Measurements from ENCODE around the gene WDFY4.
A peak's percentile ranks its signal among the peaks of the same experiment; 100 is the strongest.

Gene WDFY4

GRCh38 chr10:48682265-48682664 is 2.4 kb upstream of the WDFY4 start:
- no peak for DNase-seq (ENCODE audit: insufficient read length, low spot score)
- TF ChIP-seq SPI1 (IDR thresholded peaks at IDR 0.05; ENCODE audit: low read depth, low read length) (no peak), POLR2AphosphoS5 (IDR thresholded peaks at IDR 0.05; ENCODE audit: low read depth, low read length) (no peak), TAF1 (IDR thresholded peaks at IDR 0.05; ENCODE audit: low read depth, low read length) (no peak), PAX5 (IDR thresholded peaks at IDR 0.05; ENCODE audit: insufficient read depth, low read length, severe bottlenecking) (no peak), POLR2A (IDR thresholded peaks at IDR 0.05; ENCODE audit: low read depth, low read length) (no peak), POU2F2 (IDR thresholded peaks at IDR 0.05; ENCODE audit: low read depth, low read length) (no peak)
- no peak for FAIRE-seq

GRCh38 chr10:48683424-48683823 is 1.2 kb upstream of the WDFY4 start:
- FAIRE-seq (peak; percentile 54), DNase-seq (ENCODE audit: insufficient read length, low spot score) (no peak)
- TF ChIP-seq SPI1 (IDR thresholded peaks at IDR 0.05; ENCODE audit: low read depth, low read length) = no peak
- TF ChIP-seq POLR2A (IDR thresholded peaks at IDR 0.05; ENCODE audit: low read depth, low read length) = no peak
- TF ChIP-seq POLR2AphosphoS5 (IDR thresholded peaks at IDR 0.05; ENCODE audit: low read depth, low read length) = no peak
- TF ChIP-seq PAX5 (IDR thresholded peaks at IDR 0.05; ENCODE audit: insufficient read depth, low read length, severe bottlenecking) = no peak
- no peak for TF ChIP-seq POU2F2 (IDR thresholded peaks at IDR 0.05; ENCODE audit: low read depth, low read length)
- no peak for TF ChIP-seq TAF1 (IDR thresholded peaks at IDR 0.05; ENCODE audit: low read depth, low read length)

GRCh38 chr10:48683868-48684267 is 805 bp upstream of the WDFY4 start:
- FAIRE-seq (peak; percentile 99), DNase-seq (ENCODE audit: insufficient read length, low spot score) (no peak)
- TF ChIP-seq TAF1 (IDR thresholded peaks at IDR 0.05; ENCODE audit: low read depth, low read length) (no peak), PAX5 (IDR thresholded peaks at IDR 0.05; ENCODE audit: insufficient read depth, low read length, severe bottlenecking) (peak; percentile 94), POU2F2 (IDR thresholded peaks at IDR 0.05; ENCODE audit: low read depth, low read length) (no peak)

GRCh38 chr10:48684463-48684791 is 246 bp upstream of the WDFY4 start:
- no peak for TF ChIP-seq POLR2AphosphoS5 (IDR thresholded peaks at IDR 0.05; ENCODE audit: low read depth, low read length)
- TF ChIP-seq POU2F2 (IDR thresholded peaks at IDR 0.05; ENCODE audit: low read depth, low read length) = peak; percentile 35; the same call in 1 of the 2 replicates
- FAIRE-seq = no peak
- DNase-seq (ENCODE audit: insufficient read length, low spot score) = no peak

- DNase-seq (ENCODE audit: insufficient read length, low spot score) (no peak), FAIRE-seq (peak; percentile 52)
- TF ChIP-seq TAF1 (IDR thresholded peaks at IDR 0.05; ENCODE audit: low read depth, low read length) (no peak), SPI1 (IDR thresholded peaks at IDR 0.05; ENCODE audit: low read depth, low read length) (no peak), POLR2AphosphoS5 (IDR thresholded peaks at IDR 0.05; ENCODE audit: low read depth, low read length) (no peak), POU2F2 (IDR thresholded peaks at IDR 0.05; ENCODE audit: low read depth, low read length) (no peak), POLR2A (IDR thresholded peaks at IDR 0.05; ENCODE audit: low read depth, low read length) (no peak), PAX5 (IDR thresholded peaks at IDR 0.05; ENCODE audit: insufficient read depth, low read length, severe bottlenecking) (no peak)
Observed at GRCh38 chr10:48685731-48686130, 1.1 kb downstream of the WDFY4 start.

GRCh38 chr10:48690791-48691660 is 6.4 kb downstream of the WDFY4 start:
- DNase-seq (ENCODE audit: insufficient read length, low spot score) = no peak
- no peak for TF ChIP-seq SPI1 (IDR thresholded peaks at IDR 0.05; ENCODE audit: low read depth, low read length)
- TF ChIP-seq PAX5 (IDR thresholded peaks at IDR 0.05; ENCODE audit: insufficient read depth, low read length, severe bottlenecking) = no peak
- no peak; the same call in 1 of the 2 replicates for TF ChIP-seq POLR2A (IDR thresholded peaks at IDR 0.05; ENCODE audit: low read depth, low read length)
- no peak for TF ChIP-seq POU2F2 (IDR thresholded peaks at IDR 0.05; ENCODE audit: low read depth, low read length)
- no peak for TF ChIP-seq POLR2AphosphoS5 (IDR thresholded peaks at IDR 0.05; ENCODE audit: low read depth, low read length)
- TF ChIP-seq TAF1 (IDR thresholded peaks at IDR 0.05; ENCODE audit: low read depth, low read length) = no peak
- FAIRE-seq = no peak

GRCh38 chr10:48691812-48692528 is 7.3 kb downstream of the WDFY4 start:
- DNase-seq (ENCODE audit: insufficient read length, low spot score) (no peak), FAIRE-seq (no peak)
- TF ChIP-seq POU2F2 (IDR thresholded peaks at IDR 0.05; ENCODE audit: low read depth, low read length) (no peak), PAX5 (IDR thresholded peaks at IDR 0.05; ENCODE audit: insufficient read depth, low read length, severe bottlenecking) (no peak), TAF1 (IDR thresholded peaks at IDR 0.05; ENCODE audit: low read depth, low read length) (no peak), POLR2A (IDR thresholded peaks at IDR 0.05; ENCODE audit: low read depth, low read length) (no peak), SPI1 (IDR thresholded peaks at IDR 0.05; ENCODE audit: low read depth, low read length) (no peak), POLR2AphosphoS5 (IDR thresholded peaks at IDR 0.05; ENCODE audit: low read depth, low read length) (no peak)

- no peak for DNase-seq (ENCODE audit: insufficient read length, low spot score)
- no peak for FAIRE-seq
- no peak for TF ChIP-seq POU2F2 (IDR thresholded peaks at IDR 0.05; ENCODE audit: low read depth, low read length)
- TF ChIP-seq POLR2A (IDR thresholded peaks at IDR 0.05; ENCODE audit: low read depth, low read length) = no peak
- TF ChIP-seq SPI1 (IDR thresholded peaks at IDR 0.05; ENCODE audit: low read depth, low read length) = no peak
- no peak for TF ChIP-seq TAF1 (IDR thresholded peaks at IDR 0.05; ENCODE audit: low read depth, low read length)
- TF ChIP-seq PAX5 (IDR thresholded peaks at IDR 0.05; ENCODE audit: insufficient read depth, low read length, severe bottlenecking) = no peak
- TF ChIP-seq POLR2AphosphoS5 (IDR thresholded peaks at IDR 0.05; ENCODE audit: low read depth, low read length) = no peak
Observed at GRCh38 chr10:48692748-48693147, 8.1 kb downstream of the WDFY4 start.

- FAIRE-seq (no peak), DNase-seq (ENCODE audit: insufficient read length, low spot score) (no peak)
- TF ChIP-seq SPI1 (IDR thresholded peaks at IDR 0.05; ENCODE audit: low read depth, low read length) (no peak), TAF1 (IDR thresholded peaks at IDR 0.05; ENCODE audit: low read depth, low read length) (no peak), PAX5 (IDR thresholded peaks at IDR 0.05; ENCODE audit: insufficient read depth, low read length, severe bottlenecking) (no peak), POU2F2 (IDR thresholded peaks at IDR 0.05; ENCODE audit: low read depth, low read length) (no peak), POLR2A (IDR thresholded peaks at IDR 0.05; ENCODE audit: low read depth, low read length) (no peak), POLR2AphosphoS5 (IDR thresholded peaks at IDR 0.05; ENCODE audit: low read depth, low read length) (no peak)
Observed at GRCh38 chr10:48693206-48693605, 8.5 kb downstream of the WDFY4 start.

All from GM12891 (cell line).